Measurements from ENCODE around the gene MITF.

MITF gene

GRCh38 chr3:69998759-69999139 lies 259.5 kb downstream of the MITF start:
- H3K27ac ChIP-seq = no peak overlapping the region
- DNase-seq (ENCODE audit: low read depth, low spot score) = no peak

GRCh38 chr3:69999140-70000027 lies 260.1 kb downstream of the MITF start, which contains the start of gene SAMMSON:
Gene SAMMSON (plus strand): TSS chr3:69999733.
- no peak for DNase-seq (ENCODE audit: low read depth, low spot score)
- H3K27ac ChIP-seq = no peak within 1 kb of the TSS

- no peak for DNase-seq (ENCODE audit: low read depth, low spot score)
- H3K27ac ChIP-seq = no peak overlapping the region
Observed at GRCh38 chr3:70000028-70000410, 260.8 kb downstream of the MITF start.

- no peak overlapping the region for H3K27ac ChIP-seq
- DNase-seq (ENCODE audit: low read depth, low spot score) = no peak
Observed at GRCh38 chr3:70000563-70001081, 261.4 kb downstream of the MITF start.

- H3K27ac ChIP-seq = no peak overlapping the region
- no peak for DNase-seq (ENCODE audit: low read depth, low spot score)
Observed at GRCh38 chr3:70003119-70003518, 263.9 kb downstream of the MITF start.

GRCh38 chr3:70006089-70006488 lies 266.8 kb downstream of the MITF start:
- no peak for DNase-seq (ENCODE audit: low read depth, low spot score)
- no peak overlapping the region for H3K27ac ChIP-seq

- no peak for DNase-seq (ENCODE audit: low read depth, low spot score)
- no peak overlapping the region for H3K27ac ChIP-seq
Observed at GRCh38 chr3:70010346-70010745, 271.1 kb downstream of the MITF start.

- DNase-seq (ENCODE audit: low read depth, low spot score) = no peak
- H3K27ac ChIP-seq = no peak overlapping the region
Observed at GRCh38 chr3:70011582-70011981, 272.3 kb downstream of the MITF start.
